Osteoblast (primary cell): ENCODE measurements around the gene CHD1. TPM values are rescaled to one million over a fixed set of nuclear protein-coding genes. Genes with fewer than 3 reads are reported as not detected.

Experiments used
- DNase-seq: peaks from one replicate; pipeline ENCODE4 v3.0.0; 2011; ENCODE audit warnings: low spot score, mixed read lengths; ENCODE audit not compliant: insufficient read length; ENCODE audit errors: missing footprints
- H2AFZ ChIP-seq: 2 replicates; pipeline ENCODE4 v1.6.0; 2011; ENCODE audit warnings: mild to moderate bottlenecking, low read length
- H3K27ac ChIP-seq: 2 replicates; pipeline ENCODE4 v1.5.1; 2011; ENCODE audit warnings: mild to moderate bottlenecking, low read depth, low read length, moderate library complexity
- H3K27me3 ChIP-seq: 2 replicates; pipeline ENCODE4 v1.6.0; 2012; ENCODE audit warnings: mild to moderate bottlenecking, control low read depth, inconsistent platforms, low read length, moderate library complexity; ENCODE audit not compliant: insufficient read depth
- H3K36me3 ChIP-seq: 2 replicates; pipeline ENCODE4 v1.5.1; 2011; ENCODE audit warnings: mild to moderate bottlenecking, low read length, control low read depth, moderate library complexity; ENCODE audit not compliant: insufficient read depth
- H3K4me1 ChIP-seq: 2 replicates; pipeline ENCODE4 v1.5.1; 2011; ENCODE audit warnings: mild to moderate bottlenecking, low read length, control low read depth, moderate library complexity; ENCODE audit not compliant: insufficient read depth
- H3K4me2 ChIP-seq: 2 replicates; pipeline ENCODE4 v1.6.0; 2011; ENCODE audit warnings: mild to moderate bottlenecking, low read length; ENCODE audit not compliant: insufficient read depth
- H3K4me3 ChIP-seq: fragments of 200-600 bp; sonication (generic); 3 replicates; pipeline ENCODE4 v1.5.1; 2012; ENCODE audit warnings: mild to moderate bottlenecking, low read length, inconsistent platforms; ENCODE audit not compliant: insufficient read depth
- H3K79me2 ChIP-seq: 2 replicates; pipeline ENCODE4 v1.6.0; 2012; ENCODE audit warnings: mild to moderate bottlenecking, low read length, control low read depth, inconsistent platforms; ENCODE audit not compliant: insufficient read depth
- H3K9me3 ChIP-seq: 2 replicates; pipeline ENCODE4 v1.5.1; 2011; ENCODE audit warnings: low read depth, low read length, control low read depth
- H4K20me1 ChIP-seq: 2 replicates; pipeline ENCODE4 v1.6.0; 2012; ENCODE audit warnings: mild to moderate bottlenecking, low read length, control low read depth; ENCODE audit not compliant: insufficient read depth
- total RNA-seq: library from RNA; depleted of rRNA; stranded (reverse); fragments of >200 nt; gene quantifications from 2 replicates; pipeline ENCODE4 v1.2.3, GENCODE V29; 2012
- TF ChIP-seq, protein P1 (sequence below): IDR thresholded peaks from 2 replicates; pipeline ENCODE4 v1.5.1; 2011; ENCODE audit warnings: mild to moderate bottlenecking, low read depth, low read length, moderate library complexity; ENCODE audit errors: extremely low read depth

Gene CHD1
- total RNA-seq, 1 donor: 43.8 TPM

DNA sequence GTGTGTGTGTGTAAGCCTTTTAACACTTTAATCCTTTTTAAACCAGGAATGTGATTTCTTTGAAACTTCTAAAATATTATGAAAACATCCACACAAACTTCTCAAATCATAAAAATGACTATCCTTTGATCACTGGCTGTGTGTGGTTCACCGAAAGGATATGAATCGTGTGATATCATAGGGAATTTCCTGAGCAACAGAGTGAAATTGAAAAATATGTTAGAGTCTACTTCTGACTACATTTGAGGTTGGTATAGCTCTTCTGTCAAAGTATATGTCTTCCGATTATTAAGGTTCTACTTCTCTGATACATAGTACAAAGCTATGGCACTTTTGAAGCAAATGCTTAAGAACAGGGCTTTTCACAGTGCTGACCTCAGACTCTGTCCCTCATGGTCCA is 115.1 kb downstream of the CHD1 start:
- no peaks in the 10 kb centered on the region for H3K36me3 ChIP-seq
- no peak overlapping the region for H3K4me3 ChIP-seq
- no peaks in the 10 kb centered on the region for H3K79me2 ChIP-seq
- H3K27me3 ChIP-seq: no peaks in the 10 kb centered on the region
- no peak overlapping the region for H3K27ac ChIP-seq
- no peaks in the 10 kb centered on the region for H3K9me3 ChIP-seq
- DNase-seq: no peak
- H3K4me1 ChIP-seq: no peaks in the 10 kb centered on the region
- no peak overlapping the region for H2AFZ ChIP-seq
- no peaks in the 10 kb centered on the region for H4K20me1 ChIP-seq
- TF ChIP-seq, protein P1, sequence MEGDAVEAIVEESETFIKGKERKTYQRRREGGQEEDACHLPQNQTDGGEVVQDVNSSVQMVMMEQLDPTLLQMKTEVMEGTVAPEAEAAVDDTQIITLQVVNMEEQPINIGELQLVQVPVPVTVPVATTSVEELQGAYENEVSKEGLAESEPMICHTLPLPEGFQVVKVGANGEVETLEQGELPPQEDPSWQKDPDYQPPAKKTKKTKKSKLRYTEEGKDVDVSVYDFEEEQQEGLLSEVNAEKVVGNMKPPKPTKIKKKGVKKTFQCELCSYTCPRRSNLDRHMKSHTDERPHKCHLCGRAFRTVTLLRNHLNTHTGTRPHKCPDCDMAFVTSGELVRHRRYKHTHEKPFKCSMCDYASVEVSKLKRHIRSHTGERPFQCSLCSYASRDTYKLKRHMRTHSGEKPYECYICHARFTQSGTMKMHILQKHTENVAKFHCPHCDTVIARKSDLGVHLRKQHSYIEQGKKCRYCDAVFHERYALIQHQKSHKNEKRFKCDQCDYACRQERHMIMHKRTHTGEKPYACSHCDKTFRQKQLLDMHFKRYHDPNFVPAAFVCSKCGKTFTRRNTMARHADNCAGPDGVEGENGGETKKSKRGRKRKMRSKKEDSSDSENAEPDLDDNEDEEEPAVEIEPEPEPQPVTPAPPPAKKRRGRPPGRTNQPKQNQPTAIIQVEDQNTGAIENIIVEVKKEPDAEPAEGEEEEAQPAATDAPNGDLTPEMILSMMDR: no peak
- no peak overlapping the region for H3K4me2 ChIP-seq

DNA sequence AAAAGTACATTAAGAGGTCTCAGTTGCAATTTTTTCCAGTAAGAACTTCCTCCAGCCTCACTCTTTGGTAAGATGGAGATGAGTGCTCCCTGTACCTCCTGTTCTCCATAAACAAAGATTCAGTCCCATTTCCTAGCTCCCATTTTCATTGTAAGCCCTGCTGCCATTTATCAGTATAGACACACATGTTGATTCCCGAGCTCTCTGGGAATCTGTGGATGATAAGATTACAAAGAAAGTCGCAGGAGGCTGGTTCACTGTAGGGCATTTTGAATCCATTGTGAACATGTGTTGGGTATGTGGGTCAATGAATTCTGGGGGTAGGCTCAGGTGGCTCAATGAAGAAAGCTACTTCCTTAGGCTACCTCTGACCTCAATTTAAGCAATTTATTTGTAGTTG is 118.6 kb downstream of the CHD1 start:
- Histone ChIP-seq H3K4me2 (no peak overlapping the region), H3K27ac (no peak overlapping the region), H3K4me3 (no peak overlapping the region), H3K9me3 (peaks cover 7% of the 10 kb centered on the region), H3K27me3 (no peaks in the 10 kb centered on the region), H2AFZ (no peak overlapping the region), H3K79me2 (no peaks in the 10 kb centered on the region), H4K20me1 (no peaks in the 10 kb centered on the region), H3K36me3 (no peaks in the 10 kb centered on the region), H3K4me1 (no peaks in the 10 kb centered on the region)
- TF ChIP-seq, protein P1: no peak
- DNase-seq: no peak

DNA sequence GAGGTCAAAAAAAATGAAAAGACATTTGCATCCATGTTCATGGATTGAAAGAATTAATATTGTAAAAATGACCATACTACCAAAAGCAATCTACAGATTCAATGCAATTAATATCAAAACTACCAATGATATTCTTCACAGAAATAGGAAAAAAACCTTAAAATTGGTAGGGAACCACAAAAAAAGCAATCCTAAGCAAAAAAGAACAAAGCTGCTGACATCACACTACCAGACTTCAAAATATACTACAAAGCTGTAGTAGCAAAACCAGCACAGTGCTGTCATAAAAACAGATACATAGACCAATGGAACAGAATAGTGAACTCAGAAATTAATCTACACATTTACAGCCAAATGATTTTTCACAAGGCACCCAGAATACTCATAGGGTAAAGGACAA is 121.0 kb downstream of the CHD1 start:
- Histone ChIP-seq H3K9me3 (peaks cover 7% of the 10 kb centered on the region), H4K20me1 (no peaks in the 10 kb centered on the region), H3K27ac (no peak overlapping the region), H3K4me1 (no peaks in the 10 kb centered on the region), H3K79me2 (no peaks in the 10 kb centered on the region), H3K36me3 (no peaks in the 10 kb centered on the region), H3K27me3 (no peaks in the 10 kb centered on the region), H3K4me2 (no peak overlapping the region), H3K4me3 (no peak overlapping the region), H2AFZ (no peak overlapping the region)
- TF ChIP-seq, protein P1: no peak
- no peak for DNase-seq

DNA sequence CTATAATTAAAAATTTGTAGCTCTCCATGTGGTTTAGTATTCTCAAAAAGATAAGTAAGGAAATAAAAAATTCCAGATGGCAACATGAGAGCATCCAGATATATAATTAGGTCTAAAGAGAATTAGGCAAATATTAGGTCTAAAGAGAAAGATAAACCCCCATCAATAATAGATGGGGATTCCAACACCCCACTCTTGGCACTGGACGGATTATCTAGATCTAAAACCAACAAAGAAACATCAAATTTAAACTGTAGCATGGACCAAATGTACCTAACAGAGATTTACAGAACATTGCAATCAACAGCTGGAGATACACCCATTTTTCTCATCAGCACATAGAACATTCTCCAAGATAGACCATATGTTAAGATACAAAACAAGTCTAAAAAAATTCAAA is 123.7 kb downstream of the CHD1 start:
- Histone ChIP-seq H3K27me3 (no peaks in the 10 kb centered on the region), H4K20me1 (no peaks in the 10 kb centered on the region), H3K79me2 (no peaks in the 10 kb centered on the region), H2AFZ (no peak overlapping the region), H3K4me2 (no peak overlapping the region), H3K4me1 (no peaks in the 10 kb centered on the region), H3K4me3 (no peak overlapping the region), H3K9me3 (peaks cover 7% of the 10 kb centered on the region), H3K36me3 (no peaks in the 10 kb centered on the region), H3K27ac (no peak overlapping the region)
- DNase-seq: no peak
- TF ChIP-seq, protein P1: no peak
